ENCODE measurements around the gene SDK2. TPM values are rescaled to one million over a fixed set of nuclear protein-coding genes. Genes with fewer than 3 reads are reported as not detected.

SDK2 gene
- total and polyA plus RNA-seq, 2 experiments from 2014 or later: 0.74 to 5.1 TPM

DNA sequence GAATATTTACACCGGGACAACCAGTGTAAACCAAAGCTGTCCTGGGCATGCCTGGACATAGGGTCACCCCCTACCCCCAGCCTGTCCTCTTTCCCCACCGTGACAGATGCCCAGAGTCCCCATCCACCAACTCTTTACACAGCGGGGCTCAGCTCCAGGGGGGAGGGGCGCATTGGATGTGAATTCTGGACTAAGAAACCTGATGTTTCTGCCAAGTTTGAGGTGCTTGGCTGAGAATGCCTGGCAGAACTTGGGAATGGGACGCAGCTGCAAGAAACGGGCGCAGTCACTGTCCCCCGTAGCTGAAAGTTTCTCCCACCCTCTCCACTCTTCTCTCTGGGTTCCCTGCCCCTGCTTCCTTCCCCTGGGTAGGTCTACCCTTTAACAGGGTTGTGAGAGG lies 264.4 kb downstream of the SDK2 start:
- no peaks in the 10 kb centered on the region for H3K27me3 ChIP-seq (ENCODE audit: insufficient read depth)
- H3K79me2 ChIP-seq (replicated peaks; ENCODE audit: insufficient read depth): no peaks in the 10 kb centered on the region
- H2AFZ ChIP-seq: no peak overlapping the region
- TF ChIP-seq POLR2AphosphoS5 (IDR thresholded peaks at IDR 0.05; ENCODE audit: low read depth) (no peak), JUNB (IDR thresholded peaks at IDR 0.05; ENCODE audit: unreplicated experiment) (no peak), ZNF331 (CRISPR knock-in tag; IDR thresholded peaks at IDR 0.05; ENCODE audit: low read depth) (no peak), ETS1 (IDR thresholded peaks at IDR 0.05) (no peak), NANOG (IDR thresholded peaks at IDR 0.05; ENCODE audit: borderline replicate concordance) (no peak), ZNF114 (CRISPR knock-in tag; IDR thresholded peaks at IDR 0.05) (no peak), STAT1 (IDR thresholded peaks at IDR 0.05; ENCODE audit: unreplicated experiment) (no peak), EZH2phosphoT487 (IDR thresholded peaks at IDR 0.05; ENCODE audit: unreplicated experiment) (no peak), CREB1 (CRISPR knock-in tag; IDR thresholded peaks at IDR 0.05; ENCODE audit: low read depth) (no peak), CTCF (conservative IDR thresholded peaks at IDR 0.05; ENCODE audit: low read depth in 2 of 2) (no peak), EZH2 (IDR thresholded peaks at IDR 0.05; ENCODE audit: low read depth, unreplicated experiment) (no peak), REST (IDR thresholded peaks at IDR 0.05; ENCODE audit: unreplicated experiment) (no peak)
- TF ChIP-seq, protein P1, sequence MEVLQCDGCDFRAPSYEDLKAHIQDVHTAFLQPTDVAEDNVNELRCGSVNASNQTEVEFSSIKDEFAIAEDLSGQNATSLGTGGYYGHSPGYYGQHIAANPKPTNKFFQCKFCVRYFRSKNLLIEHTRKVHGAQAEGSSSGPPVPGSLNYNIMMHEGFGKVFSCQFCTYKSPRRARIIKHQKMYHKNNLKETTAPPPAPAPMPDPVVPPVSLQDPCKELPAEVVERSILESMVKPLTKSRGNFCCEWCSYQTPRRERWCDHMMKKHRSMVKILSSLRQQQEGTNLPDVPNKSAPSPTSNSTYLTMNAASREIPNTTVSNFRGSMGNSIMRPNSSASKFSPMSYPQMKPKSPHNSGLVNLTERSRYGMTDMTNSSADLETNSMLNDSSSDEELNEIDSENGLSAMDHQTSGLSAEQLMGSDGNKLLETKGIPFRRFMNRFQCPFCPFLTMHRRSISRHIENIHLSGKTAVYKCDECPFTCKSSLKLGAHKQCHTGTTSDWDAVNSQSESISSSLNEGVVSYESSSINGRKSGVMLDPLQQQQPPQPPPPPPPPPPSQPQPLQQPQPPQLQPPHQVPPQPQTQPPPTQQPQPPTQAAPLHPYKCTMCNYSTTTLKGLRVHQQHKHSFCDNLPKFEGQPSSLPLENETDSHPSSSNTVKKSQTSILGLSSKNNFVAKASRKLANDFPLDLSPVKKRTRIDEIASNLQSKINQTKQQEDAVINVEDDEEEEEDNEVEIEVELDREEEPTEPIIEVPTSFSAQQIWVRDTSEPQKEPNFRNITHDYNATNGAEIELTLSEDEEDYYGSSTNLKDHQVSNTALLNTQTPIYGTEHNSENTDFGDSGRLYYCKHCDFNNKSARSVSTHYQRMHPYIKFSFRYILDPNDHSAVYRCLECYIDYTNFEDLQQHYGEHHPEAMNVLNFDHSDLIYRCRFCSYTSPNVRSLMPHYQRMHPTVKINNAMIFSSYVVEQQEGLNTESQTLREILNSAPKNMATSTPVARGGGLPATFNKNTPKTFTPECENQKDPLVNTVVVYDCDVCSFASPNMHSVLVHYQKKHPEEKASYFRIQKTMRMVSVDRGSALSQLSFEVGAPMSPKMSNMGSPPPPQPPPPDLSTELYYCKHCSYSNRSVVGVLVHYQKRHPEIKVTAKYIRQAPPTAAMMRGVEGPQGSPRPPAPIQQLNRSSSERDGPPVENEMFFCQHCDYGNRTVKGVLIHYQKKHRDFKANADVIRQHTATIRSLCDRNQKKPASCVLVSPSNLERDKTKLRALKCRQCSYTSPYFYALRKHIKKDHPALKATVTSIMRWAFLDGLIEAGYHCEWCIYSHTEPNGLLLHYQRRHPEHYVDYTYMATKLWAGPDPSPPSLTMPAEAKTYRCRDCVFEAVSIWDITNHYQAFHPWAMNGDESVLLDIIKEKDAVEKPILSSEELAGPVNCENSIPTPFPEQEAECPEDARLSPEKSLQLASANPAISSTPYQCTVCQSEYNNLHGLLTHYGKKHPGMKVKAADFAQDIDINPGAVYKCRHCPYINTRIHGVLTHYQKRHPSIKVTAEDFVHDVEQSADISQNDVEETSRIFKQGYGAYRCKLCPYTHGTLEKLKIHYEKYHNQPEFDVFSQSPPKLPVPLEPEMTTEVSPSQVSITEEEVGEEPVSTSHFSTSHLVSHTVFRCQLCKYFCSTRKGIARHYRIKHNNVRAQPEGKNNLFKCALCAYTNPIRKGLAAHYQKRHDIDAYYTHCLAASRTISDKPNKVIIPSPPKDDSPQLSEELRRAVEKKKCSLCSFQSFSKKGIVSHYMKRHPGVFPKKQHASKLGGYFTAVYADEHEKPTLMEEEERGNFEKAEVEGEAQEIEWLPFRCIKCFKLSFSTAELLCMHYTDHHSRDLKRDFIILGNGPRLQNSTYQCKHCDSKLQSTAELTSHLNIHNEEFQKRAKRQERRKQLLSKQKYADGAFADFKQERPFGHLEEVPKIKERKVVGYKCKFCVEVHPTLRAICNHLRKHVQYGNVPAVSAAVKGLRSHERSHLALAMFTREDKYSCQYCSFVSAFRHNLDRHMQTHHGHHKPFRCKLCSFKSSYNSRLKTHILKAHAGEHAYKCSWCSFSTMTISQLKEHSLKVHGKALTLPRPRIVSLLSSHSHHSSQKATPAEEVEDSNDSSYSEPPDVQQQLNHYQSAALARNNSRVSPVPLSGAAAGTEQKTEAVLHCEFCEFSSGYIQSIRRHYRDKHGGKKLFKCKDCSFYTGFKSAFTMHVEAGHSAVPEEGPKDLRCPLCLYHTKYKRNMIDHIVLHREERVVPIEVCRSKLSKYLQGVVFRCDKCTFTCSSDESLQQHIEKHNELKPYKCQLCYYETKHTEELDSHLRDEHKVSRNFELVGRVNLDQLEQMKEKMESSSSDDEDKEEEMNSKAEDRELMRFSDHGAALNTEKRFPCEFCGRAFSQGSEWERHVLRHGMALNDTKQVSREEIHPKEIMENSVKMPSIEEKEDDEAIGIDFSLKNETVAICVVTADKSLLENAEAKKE (CRISPR knock-in tag; IDR thresholded peaks at IDR 0.05): no peak
- Mint-ChIP-seq H3K27ac (no peak overlapping the region), H3K4me3 (no peak overlapping the region), H3K9me3 (no peaks in the 10 kb centered on the region), H3K4me1 (peaks cover 3% of the 10 kb centered on the region; the same call in 1 of the 3 replicates), H3K36me3 (ENCODE audit: low read depth) (no peaks in the 10 kb centered on the region), H3K27me3 (ENCODE audit: insufficient read depth, low read depth, poor library complexity) (peaks cover 3% of the 10 kb centered on the region)
- no peaks in the 10 kb centered on the region for H3K36me3 ChIP-seq (ENCODE audit: insufficient read depth)
- no peak overlapping the region for H3K4me2 ChIP-seq
- no peaks in the 10 kb centered on the region for H3K4me1 ChIP-seq (ENCODE audit: insufficient read depth)
- H3K9me2 ChIP-seq (ENCODE audit: insufficient read depth): no peaks in the 10 kb centered on the region
- DNase-seq (ENCODE audit: low spot score) (no peak), ATAC-seq (no peak)
- H3F3A ChIP-seq (replicated peaks; ENCODE audit: low read depth): no peaks in the 10 kb centered on the region
- no peak overlapping the region for H3K4me3 ChIP-seq
- H3K27ac ChIP-seq (ENCODE audit: low read depth): no peak overlapping the region
- H4K20me1 ChIP-seq (replicated peaks; ENCODE audit: insufficient read depth): no peaks in the 10 kb centered on the region
